ENCODE results near the gene LIF.

The LIF gene

GRCh38 chr22:30212996-30213441 lies 33.5 kb downstream of the LIF start:
- no peak for DNase-seq (ENCODE audit: low spot score)
- no peak for TF ChIP-seq CTCF (IDR thresholded peaks at IDR 0.05; ENCODE audit: borderline replicate concordance, control extremely low read depth, extremely low read depth, insufficient read depth, missing control alignments)
- in situ Hi-C loops (cut with MboI; ENCODE audit: low sequenced_read_pairs, unreplicated experiment) = no loop called here

DNA sequence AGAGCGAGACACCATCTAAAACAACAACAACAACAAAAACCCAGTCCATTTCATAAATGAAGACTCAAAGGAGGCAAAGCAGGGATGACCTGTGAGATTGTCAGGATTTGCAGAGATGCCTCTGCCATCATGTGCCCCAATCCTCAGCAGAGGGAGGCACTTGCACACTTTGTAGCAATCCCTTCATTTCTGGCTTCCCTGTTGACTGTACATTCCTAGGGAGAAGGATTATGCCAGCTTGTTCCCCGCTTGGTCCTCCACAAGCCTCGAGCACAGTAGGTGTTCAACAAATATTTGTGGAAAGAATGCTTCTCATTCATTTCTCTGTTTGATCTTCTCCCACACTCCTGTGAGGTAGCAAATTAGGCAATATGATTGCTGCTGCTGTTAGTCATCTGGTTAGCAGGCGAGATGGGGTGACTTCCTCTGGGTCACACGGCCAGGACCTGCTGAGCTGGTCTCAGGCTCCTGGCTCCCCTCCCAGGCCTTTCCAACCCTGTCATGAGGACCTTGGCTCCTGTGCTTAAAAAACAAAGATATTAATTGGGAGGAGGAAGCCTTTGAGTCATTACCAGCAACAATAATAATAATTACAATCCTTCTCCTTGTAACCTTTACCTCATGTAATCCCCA lies 34.1 kb downstream of the LIF start:
- in situ Hi-C loops (cut with MboI; ENCODE audit: low sequenced_read_pairs, unreplicated experiment) = no loop called here
- no peak for TF ChIP-seq CTCF (IDR thresholded peaks at IDR 0.05; ENCODE audit: borderline replicate concordance, control extremely low read depth, extremely low read depth, insufficient read depth, missing control alignments)
- no peak for DNase-seq (ENCODE audit: low spot score)

- peak; percentile 5 for DNase-seq (ENCODE audit: low spot score)
- in situ Hi-C loops (cut with MboI; ENCODE audit: low sequenced_read_pairs, unreplicated experiment) = no loop called here
- TF ChIP-seq CTCF (IDR thresholded peaks at IDR 0.05; ENCODE audit: borderline replicate concordance, control extremely low read depth, extremely low read depth, insufficient read depth, missing control alignments) = no peak
Measured at GRCh38 chr22:30211124-30211820, 35.3 kb downstream of the LIF start.

- in situ Hi-C loops (cut with MboI; ENCODE audit: low sequenced_read_pairs, unreplicated experiment) = no loop called here
- peak; percentile 19 for DNase-seq (ENCODE audit: low spot score)
- no peak for TF ChIP-seq CTCF (IDR thresholded peaks at IDR 0.05; ENCODE audit: borderline replicate concordance, control extremely low read depth, extremely low read depth, insufficient read depth, missing control alignments)
Measured at GRCh38 chr22:30210235-30210909, 36.2 kb downstream of the LIF start.

DNA sequence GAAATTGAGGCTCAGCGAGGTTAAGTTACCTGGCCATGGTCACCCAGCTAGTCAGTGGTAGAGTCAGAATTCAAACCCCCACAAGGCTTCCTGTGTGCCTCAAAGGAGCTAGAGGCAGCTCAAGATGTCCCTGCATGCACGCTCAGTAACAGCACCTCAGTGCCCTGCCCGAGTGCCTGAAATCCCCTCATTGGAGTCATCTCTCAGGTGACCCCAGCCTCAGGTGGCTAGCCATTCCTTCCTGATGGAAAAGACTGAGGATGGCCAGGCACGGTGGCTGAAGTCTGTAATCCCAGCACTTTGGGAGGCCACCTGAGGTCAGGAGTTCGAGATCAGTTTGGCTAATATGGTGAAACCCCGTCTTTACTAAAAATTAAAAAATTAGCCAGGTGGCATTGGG lies 36.9 kb downstream of the LIF start:
- DNase-seq (ENCODE audit: low spot score) = peak; percentile 11
- no peak for TF ChIP-seq CTCF (IDR thresholded peaks at IDR 0.05; ENCODE audit: borderline replicate concordance, control extremely low read depth, extremely low read depth, insufficient read depth, missing control alignments)
- in situ Hi-C loops (cut with MboI; ENCODE audit: low sequenced_read_pairs, unreplicated experiment) = no loop called here

DNA sequence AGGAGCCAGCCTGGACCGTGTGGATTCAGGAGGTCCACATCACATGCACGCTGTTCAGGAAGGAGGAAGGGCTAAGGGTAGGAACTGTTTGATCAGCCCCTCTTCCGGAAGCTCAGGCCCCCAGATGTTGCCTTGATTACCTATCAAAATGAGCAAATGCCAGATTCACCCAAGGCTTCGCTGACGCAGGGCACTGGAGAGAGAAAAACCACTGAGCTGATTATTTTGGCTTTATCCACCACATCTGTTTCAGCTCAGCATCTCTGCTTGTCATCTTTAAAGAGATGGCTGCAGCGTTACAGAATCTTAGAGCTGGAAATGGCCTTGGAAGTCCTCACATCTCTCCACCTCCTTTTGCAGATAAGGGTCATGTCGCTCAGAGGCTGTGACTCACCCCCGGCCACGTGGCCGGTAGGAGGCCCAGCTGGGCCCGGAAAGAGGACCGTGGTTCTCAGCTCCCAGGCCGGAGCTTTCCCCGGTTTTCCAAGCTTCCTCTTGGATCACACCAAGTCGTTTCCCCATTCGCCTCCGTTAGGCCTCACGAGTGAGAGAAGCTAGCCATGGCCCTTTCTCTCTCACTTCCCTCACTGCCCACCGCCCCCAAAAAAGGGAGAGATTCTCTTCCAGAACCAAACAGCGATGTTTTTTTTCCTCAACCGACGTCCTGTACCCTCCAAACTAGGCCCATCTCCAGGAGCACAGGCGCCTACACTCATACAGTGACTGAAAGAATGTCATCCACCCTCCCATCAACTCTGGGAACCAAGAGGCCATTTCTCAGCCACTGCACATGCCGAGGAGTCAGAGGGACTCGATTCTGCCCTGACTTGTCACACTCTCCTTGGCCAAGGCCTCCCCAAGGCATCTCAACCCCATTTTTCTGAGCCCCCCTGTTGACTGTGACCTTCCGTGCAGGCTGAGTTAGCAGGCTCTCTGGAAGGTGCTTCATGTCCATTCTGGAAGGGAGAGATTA lies 37.6 kb downstream of the LIF start:
- no peak for TF ChIP-seq CTCF (IDR thresholded peaks at IDR 0.05; ENCODE audit: borderline replicate concordance, control extremely low read depth, extremely low read depth, insufficient read depth, missing control alignments)
- peak; percentile 9 for DNase-seq (ENCODE audit: low spot score)
- in situ Hi-C loops (cut with MboI; ENCODE audit: low sequenced_read_pairs, unreplicated experiment) = no loop called here
